ENCODE measurements around the gene A3GALT2.

The A3GALT2 gene

DNA sequence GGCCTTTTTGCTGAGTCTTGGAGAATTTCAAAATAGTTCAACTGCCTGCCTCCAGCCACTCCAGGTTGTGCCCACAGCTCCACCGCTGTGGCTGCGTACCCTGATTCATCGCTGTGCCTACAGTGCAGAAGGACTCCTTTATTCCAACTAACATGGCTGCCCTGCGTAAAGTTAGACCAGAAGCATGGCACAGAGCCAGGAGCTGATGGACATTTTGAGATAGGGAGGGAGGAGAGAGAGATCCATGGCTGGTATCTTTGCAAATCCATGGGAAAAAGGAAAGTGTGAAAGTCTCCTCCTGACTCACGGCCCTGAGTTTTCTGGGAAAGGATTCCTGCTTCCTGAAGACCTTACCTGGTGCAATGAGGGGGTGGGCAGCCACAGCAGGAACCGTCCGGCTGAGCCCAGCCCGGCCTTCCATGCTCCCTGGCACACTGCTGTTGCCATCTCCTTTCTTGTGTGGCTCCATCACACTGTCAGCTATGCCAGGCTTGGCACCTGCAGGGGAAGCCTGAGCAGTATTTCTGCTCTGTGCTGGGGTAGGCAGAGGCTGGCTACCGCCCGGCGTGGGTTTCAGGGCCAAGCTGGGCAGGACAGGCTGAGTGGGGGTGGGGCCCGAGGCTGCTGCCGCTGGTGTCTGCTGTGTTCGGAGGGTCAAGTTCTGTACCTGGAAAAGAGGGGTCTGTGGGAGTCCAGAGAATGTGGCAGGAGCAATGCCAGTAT is 46.0 kb upstream of the A3GALT2 start:
- TF ChIP-seq CTCF (IDR thresholded peaks at IDR 0.05) = no peak
- H3K27ac ChIP-seq = peak overlapping the region; percentile 78 to 95
- no peak for DNase-seq (ENCODE audit: low spot score)
- H3K4me3 ChIP-seq = peak overlapping the region; percentile 24

- H3K4me3 ChIP-seq = no peak overlapping the region
- DNase-seq (ENCODE audit: low spot score) = no peak
- no peak for TF ChIP-seq CTCF (IDR thresholded peaks at IDR 0.05)
- peak overlapping the region; percentile 78 to 95 for H3K27ac ChIP-seq
These were observed 44.7 kb upstream of the A3GALT2 start for GRCh38 chr1:33365560-33365997.

DNA sequence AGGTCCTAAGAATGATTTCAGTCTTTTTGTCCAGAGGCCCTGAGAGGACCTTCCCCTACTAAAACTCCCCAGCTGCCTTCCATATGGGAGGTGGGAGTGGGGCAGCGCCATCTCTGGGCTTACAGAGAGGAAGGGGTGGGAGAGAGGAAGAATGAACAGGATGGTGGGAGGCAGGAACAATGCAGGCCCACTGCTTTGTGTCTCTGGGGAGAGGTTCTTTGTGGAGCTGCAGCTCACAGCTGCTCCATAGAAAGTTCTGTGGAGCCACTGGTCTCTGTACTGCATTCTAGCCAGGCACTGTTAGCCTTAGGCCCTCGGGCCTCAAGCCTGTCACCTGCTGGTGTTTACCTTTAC is 43.6 kb upstream of the A3GALT2 start:
- peak overlapping the region; percentile 78 to 95 for H3K27ac ChIP-seq

DNA sequence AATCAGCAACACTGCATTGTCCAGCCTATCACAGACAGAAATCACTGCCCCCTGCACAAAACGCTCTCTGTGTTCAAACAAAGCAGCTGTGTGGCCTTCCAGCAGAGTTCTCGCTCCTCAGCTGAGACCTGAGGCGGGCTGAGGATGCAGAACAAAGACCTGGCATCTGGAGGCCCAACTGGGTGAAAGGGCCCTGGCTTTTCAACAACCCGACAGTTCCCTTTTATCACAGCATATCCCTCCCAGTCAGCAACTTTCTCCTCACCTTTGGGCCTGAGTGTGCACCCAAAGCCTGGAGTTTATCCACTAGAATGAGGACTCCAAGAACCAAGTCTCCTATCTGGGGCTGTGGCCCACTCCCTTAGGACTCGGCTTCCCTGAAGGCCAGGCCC is 42.6 kb upstream of the A3GALT2 start:
- TF ChIP-seq CTCF (IDR thresholded peaks at IDR 0.05) = no peak
- peak overlapping the region; percentile 78 to 95 for H3K27ac ChIP-seq
- DNase-seq (ENCODE audit: low spot score) = no peak
- H3K4me3 ChIP-seq = peak overlapping the region; percentile 12

More for the DNA sequence above, 43.6 kb upstream of the A3GALT2 start:
- H3K4me3 ChIP-seq = no peak overlapping the region
- TF ChIP-seq CTCF (IDR thresholded peaks at IDR 0.05) = no peak
- DNase-seq (ENCODE audit: low spot score) = no peak

GRCh38 chr1:33363021-33363420 is 42.1 kb upstream of the A3GALT2 start:
- Histone ChIP-seq H3K27ac (peak overlapping the region; percentile 78 to 95), H3K4me3 (peak overlapping the region; percentile 12)
- no peak for DNase-seq (ENCODE audit: low spot score)
- TF ChIP-seq CTCF (IDR thresholded peaks at IDR 0.05) = no peak

DNA sequence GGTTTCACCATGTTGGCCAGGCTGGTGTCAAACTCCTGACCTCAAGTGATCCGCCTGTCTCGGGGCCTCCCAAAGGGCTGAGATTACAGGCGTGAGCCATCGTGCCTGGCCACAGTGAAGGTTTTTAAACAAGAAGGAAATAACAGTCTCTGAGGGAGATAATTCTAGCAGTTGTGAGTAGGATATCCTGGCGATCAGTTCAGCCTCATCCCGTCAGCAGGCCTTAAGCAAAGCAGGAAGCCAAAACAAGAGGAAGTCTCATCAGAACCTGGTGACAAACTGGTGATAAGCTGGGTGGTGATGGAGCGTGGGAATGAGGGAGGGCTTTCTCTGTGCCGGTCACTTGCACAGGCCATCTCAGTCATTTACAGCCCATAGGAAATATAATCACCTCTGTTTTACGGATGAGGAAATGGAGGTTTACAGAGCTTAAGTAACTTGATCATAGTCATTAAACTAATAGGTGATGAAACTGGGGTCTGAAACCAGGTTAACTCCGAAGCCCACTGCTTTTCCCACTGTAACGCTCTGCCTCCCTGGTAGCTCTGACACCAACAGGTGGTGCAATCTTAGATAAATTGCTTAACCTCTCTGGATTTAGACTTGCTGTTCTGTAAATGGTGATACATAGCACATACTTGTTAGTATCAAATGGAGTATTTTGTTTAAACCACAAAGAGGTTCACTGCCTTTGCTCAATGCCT is 40.8 kb upstream of the A3GALT2 start:
- peak overlapping the region; percentile 78 to 95 for H3K27ac ChIP-seq
- DNase-seq (ENCODE audit: low spot score) = no peak
- TF ChIP-seq CTCF (IDR thresholded peaks at IDR 0.05) = no peak

GRCh38 chr1:33360367-33360766 is 39.5 kb upstream of the A3GALT2 start:
- Histone ChIP-seq H3K27ac (no peak overlapping the region), H3K4me3 (no peak overlapping the region)
- DNase-seq (ENCODE audit: low spot score) = no peak
- no peak for TF ChIP-seq CTCF (IDR thresholded peaks at IDR 0.05)

More for the DNA sequence above, 40.8 kb upstream of the A3GALT2 start:
- H3K4me3 ChIP-seq = no peak overlapping the region
